H9 (cell line): Measurements from ENCODE around the gene TSHZ1. TPM values are rescaled to one million over a fixed set of nuclear protein-coding genes. Genes with fewer than 3 reads are reported as not detected.

Source experiments
- DNase-seq: peaks from one replicate; pipeline ENCODE4 v3.0.0-alpha.2; 2017
- H2AFZ ChIP-seq: one replicate; pipeline ENCODE4 v1.6.1; 2013; ENCODE audit warnings: mild to moderate bottlenecking, low read length, control low read depth, moderate library complexity
- H2AK5ac ChIP-seq: 2 replicates; pipeline ENCODE4 v1.6.1; 2013; ENCODE audit warnings: low read length, control low read depth, mixed read lengths; ENCODE audit not compliant: insufficient read length
- H2BK120ac ChIP-seq: one replicate; pipeline ENCODE4 v1.6.1; 2013; ENCODE audit warnings: low read depth, mild to moderate bottlenecking, low read length, control low read depth, inconsistent platforms; ENCODE audit not compliant: poor library complexity, severe bottlenecking
- H2BK12ac ChIP-seq: 2 replicates; pipeline ENCODE4 v1.6.1; 2013; ENCODE audit warnings: low read length, control low read depth, mixed read lengths, low read depth; ENCODE audit not compliant: insufficient read length
- H2BK15ac ChIP-seq: 2 replicates; pipeline ENCODE4 v1.6.1; 2013; ENCODE audit warnings: low read depth, low read length, control low read depth
- H2BK20ac ChIP-seq: one replicate; pipeline ENCODE4 v1.6.1; 2013; ENCODE audit warnings: low read depth, mild to moderate bottlenecking, low read length, control low read depth, inconsistent platforms; ENCODE audit not compliant: poor library complexity, severe bottlenecking
- H2BK5ac ChIP-seq: 2 replicates; pipeline ENCODE4 v1.6.1; 2013; ENCODE audit warnings: low read length, control low read depth, mixed read lengths; ENCODE audit not compliant: insufficient read length
- H3K14ac ChIP-seq: 2 replicates; pipeline ENCODE4 v1.6.1; 2013; ENCODE audit warnings: low read length, control low read depth; ENCODE audit not compliant: insufficient read depth
- H3K18ac ChIP-seq: 2 replicates; pipeline ENCODE4 v1.6.1; 2013; ENCODE audit warnings: low read depth, mild to moderate bottlenecking, mixed read lengths, low read length, control low read depth; ENCODE audit not compliant: insufficient read length
- H3K23ac ChIP-seq: 2 replicates; pipeline ENCODE4 v1.6.1; 2013; ENCODE audit warnings: low read length, control low read depth, mixed read lengths, low read depth; ENCODE audit not compliant: insufficient read length
- H3K23me2 ChIP-seq: 2 replicates; pipeline ENCODE4 v1.6.1; 2013; ENCODE audit warnings: low read depth, mild to moderate bottlenecking, mixed read lengths, low read length, control low read depth; ENCODE audit not compliant: insufficient read length, poor library complexity, severe bottlenecking
- H3K27ac ChIP-seq: 2 replicates; pipeline ENCODE4 v1.5.1; 2013; ENCODE audit warnings: low read length, control low read depth, mixed read lengths, low read depth; ENCODE audit not compliant: insufficient read length
- H3K27me3 ChIP-seq: 2 replicates; pipeline ENCODE4 v1.6.1; 2013; ENCODE audit warnings: low read length, control low read depth, inconsistent platforms; ENCODE audit not compliant: insufficient read depth
- H3K4ac ChIP-seq: 2 replicates; pipeline ENCODE4 v1.6.1; 2013; ENCODE audit warnings: low read depth, mild to moderate bottlenecking, control low read depth, inconsistent platforms, low read length, moderate library complexity
- H3K4me1 ChIP-seq: 2 replicates; pipeline ENCODE4 v1.6.1; 2013; ENCODE audit warnings: low read length, control low read depth, inconsistent platforms; ENCODE audit not compliant: insufficient read depth
- H3K4me2 ChIP-seq: 2 replicates; pipeline ENCODE4 v1.6.1; 2013; ENCODE audit warnings: low read length, control low read depth, mixed read lengths; ENCODE audit not compliant: insufficient read length, insufficient read depth
- H3K56ac ChIP-seq: 2 replicates; pipeline ENCODE4 v1.6.1; 2013; ENCODE audit warnings: low read depth, mild to moderate bottlenecking, mixed read lengths, low read length, control low read depth; ENCODE audit not compliant: insufficient read length
- H3K79me1 ChIP-seq: 2 replicates; pipeline ENCODE4 v1.6.1; 2013; ENCODE audit warnings: low read depth, mild to moderate bottlenecking, moderate library complexity, low read length, control low read depth, inconsistent platforms; ENCODE audit not compliant: insufficient read depth, poor library complexity, severe bottlenecking
- H3K79me2 ChIP-seq: 2 replicates; pipeline ENCODE4 v1.6.1; 2013; ENCODE audit warnings: low read length, control low read depth, inconsistent platforms; ENCODE audit not compliant: insufficient read depth
- H3K9ac ChIP-seq: 2 replicates; pipeline ENCODE4 v1.6.1; 2013; ENCODE audit warnings: low read length, control low read depth, mixed read lengths; ENCODE audit not compliant: insufficient read length; ENCODE audit errors: extremely low read depth
- H3K9me3 ChIP-seq: one replicate; pipeline ENCODE4 v1.6.1; 2013; ENCODE audit warnings: low read depth, low read length, inconsistent platforms; ENCODE audit not compliant: control insufficient read depth
- H3T11ph ChIP-seq: one replicate; pipeline ENCODE4 v1.6.1; 2013; ENCODE audit warnings: mild to moderate bottlenecking, low read length, control low read depth, inconsistent platforms
- H4K20me1 ChIP-seq: one replicate; pipeline ENCODE4 v1.6.1; 2013; ENCODE audit not compliant: control insufficient read depth, insufficient read length, insufficient read depth
- H4K5ac ChIP-seq: 2 replicates; pipeline ENCODE4 v1.6.1; 2013; ENCODE audit warnings: low read depth, mild to moderate bottlenecking, mixed read lengths, low read length, control low read depth; ENCODE audit not compliant: insufficient read length
- H4K8ac ChIP-seq: replicated peaks from 2 replicates; pipeline ENCODE4 v1.6.1; 2013; ENCODE audit warnings: low read length, control low read depth, mixed read lengths, low read depth; ENCODE audit not compliant: insufficient read length
- H4K91ac ChIP-seq: 2 replicates; pipeline ENCODE4 v1.6.1; 2013; ENCODE audit warnings: low read depth, mild to moderate bottlenecking, moderate library complexity, mixed read lengths, low read length, control low read depth; ENCODE audit not compliant: insufficient read length
- H3K27ac Mint-ChIP-seq, 3 experiments: 2 replicates in 2 of 3; 3 replicates in 1 of 3; pipeline ENCODE4 v1.8.0; 2020 to 2021; ENCODE audit warnings: mixed read lengths in 3 of 3, mild to moderate bottlenecking in 1 of 3, moderate library complexity in 1 of 3
- H3K27me3 Mint-ChIP-seq: 2 replicates; pipeline ENCODE4 v1.8.0; 2021; ENCODE audit warnings: low read depth, mild to moderate bottlenecking, moderate library complexity, mixed read lengths
- H3K36me3 Mint-ChIP-seq, 3 experiments: 2 replicates in 2 of 3; 3 replicates in 1 of 3; pipeline ENCODE4 v1.8.0; 2020 to 2021; ENCODE audit warnings: low read depth in 3 of 3, mixed read lengths in 3 of 3; ENCODE audit not compliant: insufficient read depth in 1 of 3
- H3K4me1 Mint-ChIP-seq, 2 experiments: 2 replicates each; pipeline ENCODE4 v1.8.0; 2020; ENCODE audit warnings: mixed read lengths in 2 of 2
- H3K4me3 Mint-ChIP-seq, 2 experiments: 2 replicates in 1 of 2; 3 replicates in 1 of 2; pipeline ENCODE4 v1.8.0; 2020 to 2021; ENCODE audit warnings: mild to moderate bottlenecking in 2 of 2, mixed read lengths in 2 of 2, moderate library complexity in 1 of 2
- H3K9me3 Mint-ChIP-seq, 2 experiments: 2 replicates in 1 of 2; 3 replicates in 1 of 2; pipeline ENCODE4 v1.8.0; 2020; ENCODE audit warnings: mild to moderate bottlenecking in 2 of 2, mixed read lengths in 2 of 2, moderate library complexity in 1 of 2
- WGBS: extraction: QIAGEN DNeasy Blood & Tissue Kit; methylation state at CpG from one replicate; pipeline ENCODE4 v1.1.7; 2013; ENCODE audit warnings: missing lambda C conversion rate, low lambda C conversion rate, mixed read lengths; ENCODE audit not compliant: insufficient read length; ENCODE audit errors: extremely low coverage; 5-methylcytosine and 5-hydroxymethylcytosine counted together
- total RNA-seq: library from RNA; stranded (reverse); gene quantifications from 2 replicates; pipeline ENCODE4 v1.2.1, GENCODE V29; 2021
- TF ChIP-seq, protein P1 (sequence below): fragments of 200-600 bp; sonication (generic); conservative IDR thresholded peaks from 3 replicates; pipeline ENCODE4 v1.8.0; 2021; ENCODE audit warnings: antibody characterized with exemption, mild to moderate bottlenecking

Gene TSHZ1
- total RNA-seq, 1 experiment from 2014 or later = 0.15 TPM

DNA sequence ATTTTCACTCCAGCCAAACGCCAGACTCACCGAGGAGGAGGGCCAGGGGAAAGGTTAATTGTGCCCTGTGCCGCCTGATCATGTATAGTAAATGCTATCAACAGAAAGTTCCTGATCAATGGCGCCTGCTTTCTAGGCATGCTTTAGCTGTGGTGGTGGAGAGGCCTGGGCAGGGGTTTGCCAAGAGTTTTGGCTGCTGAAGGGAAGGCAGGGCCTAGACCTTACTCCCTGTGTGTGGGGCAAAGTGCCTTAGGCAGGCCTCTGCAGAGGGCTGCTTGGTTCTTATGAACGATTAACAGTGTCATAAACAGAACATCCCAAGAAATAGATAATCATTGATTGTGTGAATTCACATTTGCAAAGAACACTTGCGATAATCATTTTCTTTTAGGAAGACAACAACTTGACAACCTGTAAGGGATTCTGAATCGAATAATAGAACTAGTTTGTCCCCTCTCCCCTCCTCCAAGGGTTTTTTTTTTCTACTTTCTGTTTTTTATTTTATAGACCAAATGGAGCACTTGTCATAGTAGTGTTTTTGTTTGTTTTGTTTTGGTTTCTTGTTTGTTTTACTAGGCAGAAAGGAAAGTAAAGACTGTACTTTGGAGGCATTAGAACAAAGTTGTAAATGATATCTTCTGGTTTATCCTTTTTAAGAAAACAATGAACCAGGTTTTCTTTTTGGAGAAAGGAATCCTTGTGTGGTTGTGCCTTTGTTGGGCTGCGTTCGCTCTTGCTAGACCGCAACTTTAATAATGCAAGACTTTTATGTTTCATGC lies 6.5 kb downstream of the TSHZ1 start:
- H3K4me3 Mint-ChIP-seq = no peak overlapping the region
- no peak overlapping the region for H3K56ac ChIP-seq
- no peak overlapping the region for H2BK12ac ChIP-seq
- no peak overlapping the region for H2BK120ac ChIP-seq
- H4K8ac ChIP-seq = no peak overlapping the region
- H3K27ac Mint-ChIP-seq = no peak overlapping the region
- WGBS = no CpG with 5 or more reads among the region's 10 CpGs
- no peaks in the 10 kb centered on the region for H3K36me3 Mint-ChIP-seq
- no peak overlapping the region for H3K18ac ChIP-seq
- H3K23me2 ChIP-seq = no peaks in the 10 kb centered on the region
- no peaks in the 10 kb centered on the region for H4K20me1 ChIP-seq
- H3K4ac ChIP-seq = no peak overlapping the region
- peaks cover 7 to 12% of the 10 kb centered on the region in 2 experiments for H3K4me1 Mint-ChIP-seq
- H3K4me1 ChIP-seq = no peaks in the 10 kb centered on the region
- H3K9me3 ChIP-seq = no peaks in the 10 kb centered on the region
- H3K4me2 ChIP-seq = no peak overlapping the region
- H3K14ac ChIP-seq = no peak overlapping the region
- H2BK15ac ChIP-seq = no peak overlapping the region
- no peaks in the 10 kb centered on the region for H3K79me2 ChIP-seq
- no peak overlapping the region for H2AFZ ChIP-seq
- H2AK5ac ChIP-seq = no peak overlapping the region
- TF ChIP-seq, protein P1, sequence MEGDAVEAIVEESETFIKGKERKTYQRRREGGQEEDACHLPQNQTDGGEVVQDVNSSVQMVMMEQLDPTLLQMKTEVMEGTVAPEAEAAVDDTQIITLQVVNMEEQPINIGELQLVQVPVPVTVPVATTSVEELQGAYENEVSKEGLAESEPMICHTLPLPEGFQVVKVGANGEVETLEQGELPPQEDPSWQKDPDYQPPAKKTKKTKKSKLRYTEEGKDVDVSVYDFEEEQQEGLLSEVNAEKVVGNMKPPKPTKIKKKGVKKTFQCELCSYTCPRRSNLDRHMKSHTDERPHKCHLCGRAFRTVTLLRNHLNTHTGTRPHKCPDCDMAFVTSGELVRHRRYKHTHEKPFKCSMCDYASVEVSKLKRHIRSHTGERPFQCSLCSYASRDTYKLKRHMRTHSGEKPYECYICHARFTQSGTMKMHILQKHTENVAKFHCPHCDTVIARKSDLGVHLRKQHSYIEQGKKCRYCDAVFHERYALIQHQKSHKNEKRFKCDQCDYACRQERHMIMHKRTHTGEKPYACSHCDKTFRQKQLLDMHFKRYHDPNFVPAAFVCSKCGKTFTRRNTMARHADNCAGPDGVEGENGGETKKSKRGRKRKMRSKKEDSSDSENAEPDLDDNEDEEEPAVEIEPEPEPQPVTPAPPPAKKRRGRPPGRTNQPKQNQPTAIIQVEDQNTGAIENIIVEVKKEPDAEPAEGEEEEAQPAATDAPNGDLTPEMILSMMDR = no peak
- no peak overlapping the region for H4K91ac ChIP-seq
- no peak for DNase-seq
- no peak overlapping the region for H2BK20ac ChIP-seq
- no peak overlapping the region for H3K27ac ChIP-seq
- no peak overlapping the region for H3K23ac ChIP-seq
- peaks cover 35% of the 10 kb centered on the region for H3K27me3 Mint-ChIP-seq
- no peak overlapping the region for H3K9ac ChIP-seq
- H2BK5ac ChIP-seq = no peak overlapping the region
- H3T11ph ChIP-seq = no peak overlapping the region
- H3K79me1 ChIP-seq = no peaks in the 10 kb centered on the region
- peaks cover 8% of the 10 kb centered on the region; the same call in 1 of the 2 replicates for H3K27me3 ChIP-seq
- no peak overlapping the region for H4K5ac ChIP-seq
- no peaks in the 10 kb centered on the region for H3K9me3 Mint-ChIP-seq
